ENCODE data around the gene C2orf42.
"Not testable (repeated sequence)": the region's sequence is repeated elsewhere in the genome, so short reads cannot be mapped to it uniquely, and the experiment has no call there.

C2orf42 gene

GRCh38 chr2:70102323-70102905, 88.4 kb downstream of the C2orf42 start:
- DNase-seq: not testable (repeated sequence)

DNA sequence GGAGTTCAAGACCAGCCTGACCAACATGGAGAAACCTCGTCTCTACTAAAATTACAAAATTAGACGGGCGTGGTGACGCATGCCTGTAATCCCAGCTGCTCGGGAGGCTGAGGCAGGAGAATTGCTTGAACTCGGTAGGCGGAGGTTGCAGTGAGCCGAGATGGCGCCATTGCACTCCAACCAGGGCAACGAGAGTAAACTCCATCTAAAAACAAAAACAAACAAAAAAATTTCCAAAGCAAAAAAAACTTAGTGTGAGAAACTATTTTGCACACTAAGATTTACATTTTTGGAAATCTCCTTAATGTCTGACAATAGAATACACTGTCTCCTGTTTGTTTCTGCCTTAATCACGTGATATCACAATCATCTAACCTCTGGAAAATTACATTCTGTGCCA, 89.1 kb downstream of the C2orf42 start:
- DNase-seq: not testable (repeated sequence)

- no peak for DNase-seq
Measured at GRCh38 chr2:70101174-70101573, 89.6 kb downstream of the C2orf42 start.
